Renal pelvis (tissue), 4 donors: Measurements from ENCODE around the gene PBX1. TPM values are rescaled to one million over a fixed set of nuclear protein-coding genes. Genes with fewer than 3 reads are reported as not detected.

ENCODE experiments used
- DNase-seq: peaks from one replicate; pipeline ENCODE4 v3.0.0-alpha.2; 2013
- polyA plus RNA-seq, 3 donors: library from polyadenylated mRNA; unstranded; fragments of 120-200 nt; gene quantifications; one replicate each; pipeline ENCODE4 v1.2.1, GENCODE V29; 2013; ENCODE audit not compliant: insufficient read length in 3 of 3

The PBX1 gene
- polyA plus RNA-seq, 3 donors = 139 to 152 (median 140) TPM

GRCh38 chr1:164561472-164561871, 2.5 kb downstream of the PBX1 start:
- DNase-seq = no peak

- DNase-seq = no peak
Observed at GRCh38 chr1:164562061-164562460, 3.1 kb downstream of the PBX1 start.

- no peak for DNase-seq
Observed at GRCh38 chr1:164562511-164562910, 3.5 kb downstream of the PBX1 start.

GRCh38 chr1:164562947-164563520, 4.0 kb downstream of the PBX1 start:
- DNase-seq = no peak

- DNase-seq = no peak
Observed at GRCh38 chr1:164563721-164564360, 4.9 kb downstream of the PBX1 start.

GRCh38 chr1:164564378-164564777, 5.4 kb downstream of the PBX1 start:
- DNase-seq = no peak

GRCh38 chr1:164565357-164565756, 6.4 kb downstream of the PBX1 start:
- DNase-seq = no peak

GRCh38 chr1:164567774-164568173, 8.8 kb downstream of the PBX1 start:
- no peak for DNase-seq

GRCh38 chr1:164569241-164569640, 10.3 kb downstream of the PBX1 start:
- no peak for DNase-seq

GRCh38 chr1:164569866-164570265, 10.9 kb downstream of the PBX1 start:
- DNase-seq = no peak

GRCh38 chr1:164571333-164571732, 12.3 kb downstream of the PBX1 start:
- no peak for DNase-seq

- DNase-seq = no peak
Observed at GRCh38 chr1:164575356-164575886, 16.4 kb downstream of the PBX1 start.

- DNase-seq = no peak
Observed at GRCh38 chr1:164576291-164577271, 17.6 kb downstream of the PBX1 start.

GRCh38 chr1:164577291-164577690, 18.3 kb downstream of the PBX1 start:
- DNase-seq = no peak

- DNase-seq = no peak
Observed at GRCh38 chr1:164578479-164579200, 19.7 kb downstream of the PBX1 start.

GRCh38 chr1:164579381-164579780, 20.4 kb downstream of the PBX1 start:
- no peak for DNase-seq

- DNase-seq = no peak
Observed at GRCh38 chr1:164581762-164582161, 22.8 kb downstream of the PBX1 start.

- DNase-seq = no peak
Observed at GRCh38 chr1:164583196-164583595, 24.2 kb downstream of the PBX1 start.

GRCh38 chr1:164583835-164584539, 25.0 kb downstream of the PBX1 start:
- no peak for DNase-seq

GRCh38 chr1:164586591-164586990, 27.6 kb downstream of the PBX1 start:
- no peak for DNase-seq
